ENCODE data around the gene MSI2.
"Not testable (repeated sequence)": the region's sequence is repeated elsewhere in the genome, so short reads cannot be mapped to it uniquely, and the experiment has no call there.

MSI2 gene

GRCh38 chr17:57213180-57213825 lies 43.0 kb upstream of the MSI2 start:
- no peak overlapping the region for H3K4me2 ChIP-seq (ENCODE audit: low read length)
- no peak overlapping the region for H3K9ac ChIP-seq (ENCODE audit: low read length)
- no peak overlapping the region for H3K4me3 ChIP-seq (ENCODE audit: low read depth, low read length, poor library complexity, severe bottlenecking)
- no peaks in the 10 kb centered on the region for H3K36me3 ChIP-seq (ENCODE audit: insufficient read depth, low read length)
- peaks cover under 1% of the 10 kb centered on the region; the same call in 1 of the 2 replicates for H3K27me3 ChIP-seq (ENCODE audit: insufficient read depth, low read length)
- H4K20me1 ChIP-seq (ENCODE audit: insufficient read depth, low read length), result no peaks in the 10 kb centered on the region
- H3K9me2 ChIP-seq (ENCODE audit: low read depth, low read length), result no peaks in the 10 kb centered on the region
- no peaks in the 10 kb centered on the region for H3F3A ChIP-seq (ENCODE audit: insufficient read depth, low read length)
- H3K79me2 ChIP-seq (ENCODE audit: insufficient read depth, low read length), result no peaks in the 10 kb centered on the region
- H3K27ac ChIP-seq (ENCODE audit: low read depth, low read length, poor library complexity, severe bottlenecking), result no peak overlapping the region
- H3K4me1 ChIP-seq (ENCODE audit: insufficient read depth, low read length, severe bottlenecking), result no peaks in the 10 kb centered on the region
- no peak overlapping the region for H2AFZ ChIP-seq (ENCODE audit: low read length)
- H3K9me3 ChIP-seq (ENCODE audit: low read length), result peaks cover 4% of the 10 kb centered on the region
- no peak for TF ChIP-seq CTCF (IDR thresholded peaks at IDR 0.05; ENCODE audit: low read length)
- TF ChIP-seq EZH2 (IDR thresholded peaks at IDR 0.05; ENCODE audit: borderline replicate concordance, low read length), result no peak

GRCh38 chr17:57215317-57215716 lies 41.0 kb upstream of the MSI2 start:
- no peaks in the 10 kb centered on the region for H3K9me3 ChIP-seq (ENCODE audit: low read length)
- H3K27ac ChIP-seq (ENCODE audit: low read depth, low read length, poor library complexity, severe bottlenecking), result no peak overlapping the region
- H3K79me2 ChIP-seq (ENCODE audit: insufficient read depth, low read length), result no peaks in the 10 kb centered on the region
- H3F3A ChIP-seq (ENCODE audit: insufficient read depth, low read length), result no peaks in the 10 kb centered on the region
- no peaks in the 10 kb centered on the region for H3K9me2 ChIP-seq (ENCODE audit: low read depth, low read length)
- no peak overlapping the region for H2AFZ ChIP-seq (ENCODE audit: low read length)
- no peak overlapping the region for H3K4me2 ChIP-seq (ENCODE audit: low read length)
- no peak for TF ChIP-seq CTCF (IDR thresholded peaks at IDR 0.05; ENCODE audit: low read length)
- H3K27me3 ChIP-seq (ENCODE audit: insufficient read depth, low read length), result peaks cover 9% of the 10 kb centered on the region; the same call in 1 of the 2 replicates
- H3K36me3 ChIP-seq (ENCODE audit: insufficient read depth, low read length), result no peaks in the 10 kb centered on the region
- H3K4me1 ChIP-seq (ENCODE audit: insufficient read depth, low read length, severe bottlenecking), result no peaks in the 10 kb centered on the region
- no peaks in the 10 kb centered on the region for H4K20me1 ChIP-seq (ENCODE audit: insufficient read depth, low read length)
- no peak overlapping the region for H3K4me3 ChIP-seq (ENCODE audit: low read depth, low read length, poor library complexity, severe bottlenecking)
- no peak overlapping the region for H3K9ac ChIP-seq (ENCODE audit: low read length)

DNA sequence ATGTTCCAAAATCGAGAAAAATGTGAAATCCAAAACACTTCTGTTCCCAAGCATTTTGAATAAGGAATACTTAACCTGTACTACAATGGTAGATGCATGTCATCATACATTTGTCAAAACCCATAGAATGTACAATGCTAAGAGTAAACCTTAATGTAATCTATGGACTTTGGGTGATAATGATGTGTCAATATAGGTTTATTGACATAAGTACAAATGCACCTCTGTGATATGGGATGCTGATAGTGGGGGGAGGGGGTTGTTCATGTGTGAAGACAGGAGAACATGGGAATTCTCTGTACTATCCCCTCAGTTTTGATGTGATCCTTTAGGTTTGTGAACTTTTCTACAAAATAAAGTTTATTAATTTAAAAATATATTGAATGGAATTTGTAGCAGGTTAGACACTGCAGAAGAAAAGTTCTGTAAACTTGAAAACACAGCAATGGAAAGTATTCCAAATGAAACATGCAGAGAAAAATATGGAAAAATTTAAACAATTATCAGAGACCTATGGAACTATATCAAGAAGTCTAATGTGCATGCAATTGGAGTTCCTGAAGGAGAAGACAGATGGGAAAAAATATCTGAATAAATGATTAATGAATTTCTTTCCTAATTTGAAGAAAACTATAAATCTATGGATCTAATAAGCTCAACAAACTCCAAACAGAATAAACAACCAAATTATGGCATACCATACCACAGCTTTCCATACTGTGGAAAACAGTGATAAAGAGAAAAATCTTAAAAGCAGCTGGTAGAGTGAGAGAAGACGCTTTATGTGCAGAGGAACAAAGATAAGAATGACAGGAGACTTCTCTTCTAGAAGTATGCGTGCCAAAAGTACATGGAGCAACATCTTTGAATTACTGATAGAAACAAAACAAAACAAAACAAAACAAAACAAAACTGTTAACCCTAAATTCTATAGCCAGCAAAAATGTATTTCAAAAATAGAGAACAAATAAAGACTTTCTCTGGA lies 34.7 kb upstream of the MSI2 start:
- Histone ChIP-seq H3K9me2 (ENCODE audit: low read depth, low read length) (no peaks in the 10 kb centered on the region), H4K20me1 (ENCODE audit: insufficient read depth, low read length) (no peaks in the 10 kb centered on the region), H3K4me2 (ENCODE audit: low read length) (no peak overlapping the region), H3K9ac (ENCODE audit: low read length) (no peak overlapping the region), H3K4me3 (ENCODE audit: low read depth, low read length, poor library complexity, severe bottlenecking) (no peak overlapping the region), H3K79me2 (ENCODE audit: insufficient read depth, low read length) (no peaks in the 10 kb centered on the region), H3K9me3 (ENCODE audit: low read length) (peaks cover 10% of the 10 kb centered on the region; the same call in 1 of the 2 replicates), H3K27me3 (ENCODE audit: insufficient read depth, low read length) (peaks cover 9% of the 10 kb centered on the region; the same call in 1 of the 2 replicates), H3K4me1 (ENCODE audit: insufficient read depth, low read length, severe bottlenecking) (no peaks in the 10 kb centered on the region), H3K27ac (ENCODE audit: low read depth, low read length, poor library complexity, severe bottlenecking) (no peak overlapping the region), H3K36me3 (ENCODE audit: insufficient read depth, low read length) (no peaks in the 10 kb centered on the region), H2AFZ (ENCODE audit: low read length) (no peak overlapping the region), H3F3A (ENCODE audit: insufficient read depth, low read length) (no peaks in the 10 kb centered on the region)
- TF ChIP-seq EZH2 (IDR thresholded peaks at IDR 0.05; ENCODE audit: borderline replicate concordance, low read length), result no peak
- no peak for TF ChIP-seq CTCF (IDR thresholded peaks at IDR 0.05; ENCODE audit: low read length)

DNA sequence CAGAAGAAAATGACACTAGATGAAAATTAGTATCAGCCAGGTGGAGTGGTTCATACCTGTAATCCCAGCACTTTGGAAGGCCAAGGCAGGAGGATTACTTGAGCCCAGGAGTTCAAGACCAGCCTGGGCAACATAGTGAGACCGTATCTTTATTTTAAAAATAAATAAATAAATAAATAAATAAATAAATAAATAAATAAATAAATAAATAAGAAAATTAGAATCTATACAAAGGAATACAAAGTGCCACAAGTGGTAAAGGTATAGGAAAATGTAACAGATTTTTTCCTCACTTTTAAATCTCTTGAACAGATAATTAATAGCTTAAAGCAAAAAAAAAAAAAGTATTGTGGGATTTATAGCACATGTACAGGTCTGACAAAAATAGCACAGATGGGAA lies 33.9 kb upstream of the MSI2 start:
- not testable (repeated sequence) for H3K79me2 ChIP-seq (ENCODE audit: insufficient read depth, low read length); H3K4me2 ChIP-seq (ENCODE audit: low read length); H3K9me2 ChIP-seq (ENCODE audit: low read depth, low read length); H3K36me3 ChIP-seq (ENCODE audit: insufficient read depth, low read length); H3K27me3 ChIP-seq (ENCODE audit: insufficient read depth, low read length); H3K4me1 ChIP-seq (ENCODE audit: insufficient read depth, low read length, severe bottlenecking); H3F3A ChIP-seq (ENCODE audit: insufficient read depth, low read length); H3K9ac ChIP-seq (ENCODE audit: low read length); H3K27ac ChIP-seq (ENCODE audit: low read depth, low read length, poor library complexity, severe bottlenecking); H2AFZ ChIP-seq (ENCODE audit: low read length); H3K9me3 ChIP-seq (ENCODE audit: low read length); H4K20me1 ChIP-seq (ENCODE audit: insufficient read depth, low read length); H3K4me3 ChIP-seq (ENCODE audit: low read depth, low read length, poor library complexity, severe bottlenecking)
